Measurements from ENCODE around the gene COL17A1. TPM values are rescaled to one million over a fixed set of nuclear protein-coding genes. Genes with fewer than 3 reads are reported as not detected.

COL17A1 gene
- total and polyA plus RNA-seq, 2 of the 13 experiments (the other 11 are each of a cell fraction or from before 2014, with no cell fraction given) = 0.03 TPM; not detected in 1

DNA sequence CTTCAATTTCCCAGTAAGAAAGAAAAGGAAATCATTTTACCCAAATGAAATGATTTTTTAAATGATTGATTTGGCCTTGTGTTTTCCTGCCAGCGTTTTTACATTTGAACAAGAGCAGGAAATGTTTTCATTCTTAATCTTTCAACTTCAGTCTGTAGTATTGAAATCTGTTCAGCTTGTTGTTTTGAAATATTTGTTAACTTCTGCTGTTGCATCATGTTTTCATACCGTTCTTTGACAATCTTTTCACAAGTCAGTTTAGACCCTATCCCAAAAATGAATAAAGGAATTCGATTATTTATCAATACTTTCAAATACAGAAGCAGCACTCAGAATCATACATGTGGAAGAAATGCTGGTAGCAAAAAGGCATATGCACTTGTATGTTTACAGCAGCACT, 44.4 kb upstream of the COL17A1 start:
- WGBS (ENCODE audit: low lambda C conversion rate) = 26% methylated on average over 3 of the region's 3 CpGs
- H2AFZ ChIP-seq (ENCODE audit: low read length) = no peak overlapping the region
- no peak overlapping the region for H3K27ac ChIP-seq (ENCODE audit: extremely low read length, insufficient read depth, low read length)
- H3K4me2 ChIP-seq (ENCODE audit: low read depth, low read length) = no peak overlapping the region
- no peaks in the 10 kb centered on the region for H3K79me2 ChIP-seq (ENCODE audit: insufficient read depth, low read length)
- no peaks in the 10 kb centered on the region for H4K20me1 ChIP-seq (ENCODE audit: insufficient read depth, low read length)
- ATAC-seq (no peak), FAIRE-seq (no peak), DNase-seq (ENCODE audit: low spot score) (no peak)
- TF ChIP-seq ZNF780A (CRISPR knock-in tag; IDR thresholded peaks at IDR 0.05) (no peak), ZNF333 (CRISPR knock-in tag; IDR thresholded peaks at IDR 0.05; ENCODE audit: borderline replicate concordance) (no peak), ZNF24 (IDR thresholded peaks at IDR 0.05) (no peak), HNRNPK (IDR thresholded peaks at IDR 0.05; ENCODE audit: low read depth, low read length, poor library complexity, severe bottlenecking) (no peak)
- TF ChIP-seq, protein P1, sequence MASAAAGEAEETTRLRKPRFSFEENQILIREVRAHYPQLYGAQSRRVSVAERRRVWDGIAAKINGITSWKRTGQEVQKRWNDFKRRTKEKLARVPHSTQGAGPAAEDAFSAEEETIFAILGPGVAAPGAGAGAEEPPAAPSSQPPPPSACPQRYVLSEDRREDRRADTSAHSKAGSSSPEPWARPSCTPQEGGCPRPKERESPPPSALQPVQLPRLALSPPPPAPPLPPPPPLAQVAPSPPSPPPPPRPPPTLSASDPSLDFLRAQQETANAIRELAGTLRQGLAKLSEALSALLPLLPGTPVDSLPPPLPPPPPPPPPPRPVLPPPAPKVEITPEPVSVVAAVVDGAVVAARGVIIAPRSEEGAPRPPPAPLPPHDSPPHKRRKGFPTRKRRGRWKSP (CRISPR knock-in tag; IDR thresholded peaks at IDR 0.05) = no peak
- ChIA-PET POLR2A (no interaction called here), CTCF (ENCODE audit: low intra/inter-chr PET ratio, low total read pairs) (no interaction called here)
- H3K36me3 ChIP-seq (replicated peaks in 1 of 2; ENCODE audit: control insufficient read depth in 1 of 2, insufficient read depth in 2 of 2, low read length in 2 of 2) = no peaks in the 10 kb centered on the region
- H3K4me3 ChIP-seq (replicated peaks in 1 of 3; ENCODE audit: insufficient read depth in 1 of 3, low read depth in 2 of 3, low read length in 3 of 3) = no peak overlapping the region
- in situ Hi-C loops (cut with HindIII; ENCODE audit: extremely low pct_ligation_motif_present, low pct_unique_long_range_greater_than_20kb) = no loop called here
- H3K9ac ChIP-seq (ENCODE audit: insufficient read depth, low read depth, low read length) = no peak overlapping the region
- no TSS peak for BruUV-seq (replicated peaks)
- H3K27me3 ChIP-seq (ENCODE audit: control insufficient read depth in 1 of 2, insufficient read depth in 2 of 2, low read length in 2 of 2) = no peaks in the 10 kb centered on the region
- intact Hi-C loops (cut with micrococcal nuclease; ENCODE audit: unreplicated experiment) = no loop called here
- H3K4me1 ChIP-seq (ENCODE audit: insufficient read depth, low read length) = no peaks in the 10 kb centered on the region
- H3K9me3 ChIP-seq (ENCODE audit: low read length) = no peaks in the 10 kb centered on the region

DNA sequence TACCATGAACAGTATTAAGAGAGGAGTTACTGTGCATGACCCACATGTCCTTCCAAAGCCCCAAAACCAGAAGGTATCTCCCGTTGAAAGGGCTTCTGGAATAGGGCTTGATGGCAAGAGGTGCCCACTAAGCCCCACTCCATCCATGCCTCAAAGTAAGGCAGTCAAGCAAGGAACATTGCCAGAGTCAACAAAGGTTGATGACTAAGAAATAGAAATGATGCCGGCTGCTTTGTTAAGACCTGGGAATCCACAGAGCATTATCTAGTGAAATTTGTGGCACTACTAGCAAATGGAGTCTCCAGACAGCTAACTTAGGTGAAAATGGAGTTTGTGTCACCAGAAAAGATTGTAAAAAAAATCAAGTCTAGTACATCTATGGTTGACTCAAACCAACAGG, 42.5 kb upstream of the COL17A1 start:
- ChIA-PET POLR2A (no interaction called here), CTCF (ENCODE audit: low intra/inter-chr PET ratio, low total read pairs) (no interaction called here)
- Histone ChIP-seq H3K4me1 (ENCODE audit: insufficient read depth, low read length) (peaks cover 6% of the 10 kb centered on the region; the same call in 1 of the 2 replicates), H4K20me1 (ENCODE audit: insufficient read depth, low read length) (no peaks in the 10 kb centered on the region), H3K4me3 (replicated peaks in 1 of 3; ENCODE audit: insufficient read depth in 1 of 3, low read depth in 2 of 3, low read length in 3 of 3) (no peak overlapping the region), H3K27me3 (ENCODE audit: control insufficient read depth in 1 of 2, insufficient read depth in 2 of 2, low read length in 2 of 2) (no peaks in the 10 kb centered on the region), H3K9ac (ENCODE audit: insufficient read depth, low read depth, low read length) (no peak overlapping the region), H3K79me2 (ENCODE audit: insufficient read depth, low read length) (no peaks in the 10 kb centered on the region), H2AFZ (ENCODE audit: low read length) (no peak overlapping the region), H3K4me2 (ENCODE audit: low read depth, low read length) (no peak overlapping the region), H3K27ac (ENCODE audit: extremely low read length, insufficient read depth, low read length) (no peak overlapping the region), H3K9me3 (ENCODE audit: low read length) (no peaks in the 10 kb centered on the region), H3K36me3 (replicated peaks in 1 of 2; ENCODE audit: control insufficient read depth in 1 of 2, insufficient read depth in 2 of 2, low read length in 2 of 2) (no peaks in the 10 kb centered on the region)
- 83% methylated on average over 2 of the region's 2 CpGs for WGBS (ENCODE audit: low lambda C conversion rate)
- no TSS peak for BruUV-seq (replicated peaks)
- in situ Hi-C loops (cut with HindIII; ENCODE audit: extremely low pct_ligation_motif_present, low pct_unique_long_range_greater_than_20kb) = no loop called here
- intact Hi-C loops (cut with micrococcal nuclease; ENCODE audit: unreplicated experiment) = loop anchor here (10.0 kb wide), 2 partner anchors 127 to 213 kb away; partner anchors contain the start of genes GSTO1 and STN1
- no peak for ATAC-seq
- TF ChIP-seq AGO2 (optimal IDR thresholded peaks at IDR 0.05; ENCODE audit: low read depth, low read length) (no peak), ZNF224 (CRISPR knock-in tag; IDR thresholded peaks at IDR 0.05) (no peak), ZMYM2 (CRISPR knock-in tag; IDR thresholded peaks at IDR 0.05) (no peak), REPIN1 (CRISPR knock-in tag; IDR thresholded peaks at IDR 0.05; ENCODE audit: borderline replicate concordance, low read depth) (no peak)
- FAIRE-seq = no peak
- no peak for DNase-seq (ENCODE audit: low spot score)
